HEK293 (cell line): ENCODE measurements around the gene LRRC7.

Experiments used
- CTCF ChIA-PET: fragments of 350-600 bp; formaldehyde crosslinking; extraction: SDS; loops from one replicate; lab custom pipeline; 2021; ENCODE audit warnings: antibody characterized with exemption; lab: Yijun Ruan, JAX
- POLR2A ChIA-PET: fragments of 300-600 bp; formaldehyde crosslinking; extraction: SDS; loops from one replicate; lab custom pipeline; 2020; ENCODE audit warnings: antibody characterized with exemption, inconsistent platforms; lab: Yijun Ruan, JAX
- H3K27ac ChIP-seq: fragments of 200-500 bp; sonication (Bioruptor generic); 2 replicates; pipeline ENCODE4 v1.5.1; 2014; ENCODE audit warnings: low read depth, low read length, control low read depth, inconsistent platforms; ENCODE audit errors: extremely low read depth
- H3K36me3 ChIP-seq, 2 experiments: fragments of 200-500 bp in 1 of 2; sonication (Bioruptor generic) in 1 of 2; 1 replicate in 1 of 2; 2 replicates in 1 of 2; pipeline ENCODE4 v1.5.1; 2014 to 2017; ENCODE audit warnings: inconsistent platforms in 2 of 2, low read length in 2 of 2; ENCODE audit not compliant: control insufficient read depth in 2 of 2, insufficient read depth in 1 of 2
- H3K4me1 ChIP-seq: fragments of 200-500 bp; sonication (Bioruptor generic); 2 replicates; pipeline ENCODE4 v1.5.1; 2014; ENCODE audit warnings: mild to moderate bottlenecking, low read length, inconsistent platforms; ENCODE audit not compliant: control insufficient read depth, insufficient read depth
- H3K4me3 ChIP-seq: 2 replicates; pipeline ENCODE4 v1.5.1; 2011; ENCODE audit warnings: low read depth, mild to moderate bottlenecking, control low read depth, low read length, moderate library complexity
- H3K9me3 ChIP-seq: fragments of 200-500 bp; sonication (Bioruptor generic); 2 replicates; pipeline ENCODE4 v1.5.1; 2014; ENCODE audit warnings: low read depth, low read length, inconsistent platforms; ENCODE audit not compliant: control insufficient read depth, insufficient read depth
- BCL11A ChIP-seq: fragments of 450-650 bp; formaldehyde crosslinking; IDR thresholded peaks from 2 replicates; pipeline ENCODE4 v1.5.1; 2016; ENCODE audit warnings: low read depth, missing biosample characterization, missing genetic modification characterization
- GLI2 ChIP-seq: fragments of 450-650 bp; formaldehyde crosslinking; IDR thresholded peaks from 2 replicates; pipeline ENCODE4; 2017; ENCODE audit warnings: missing biosample characterization, missing genetic modification characterization, low read depth, borderline replicate concordance
- GLIS2 ChIP-seq: fragments of 450-650 bp; formaldehyde crosslinking; IDR thresholded peaks from 2 replicates; pipeline ENCODE4 v1.5.1; 2016; ENCODE audit warnings: missing biosample characterization, missing genetic modification characterization
- HOXC10 ChIP-seq: sonication (generic); formaldehyde crosslinking; IDR thresholded peaks from 2 replicates; pipeline ENCODE4 v1.8.1; 2023; ENCODE audit warnings: mild to moderate bottlenecking, missing genetic modification reagents
- PATZ1 ChIP-seq: fragments of 450-650 bp; formaldehyde crosslinking; IDR thresholded peaks from 2 replicates; pipeline ENCODE4 v1.5.1; 2016; ENCODE audit warnings: missing biosample characterization, missing genetic modification characterization
- ZBTB17 ChIP-seq: fragments of 450-650 bp; formaldehyde crosslinking; IDR thresholded peaks from 2 replicates; pipeline ENCODE4 v1.5.1; 2016; ENCODE audit warnings: missing biosample characterization, missing genetic modification characterization
- ZFP69B ChIP-seq: fragments of 450-650 bp; formaldehyde crosslinking; IDR thresholded peaks from 2 replicates; pipeline ENCODE4 v1.5.1; 2016; ENCODE audit warnings: missing biosample characterization, missing genetic modification characterization
- ZNF140 ChIP-seq: fragments of 450-650 bp; formaldehyde crosslinking; IDR thresholded peaks from 2 replicates; pipeline ENCODE4 v1.5.1; 2016; ENCODE audit warnings: missing biosample characterization, missing genetic modification characterization
- ZNF223 ChIP-seq: fragments of 450-650 bp; formaldehyde crosslinking; IDR thresholded peaks from 2 replicates; pipeline ENCODE4 v1.5.1; 2016; ENCODE audit warnings: missing biosample characterization, missing genetic modification characterization
- ZNF350 ChIP-seq: fragments of 450-650 bp; formaldehyde crosslinking; IDR thresholded peaks from 2 replicates; pipeline ENCODE4 v1.5.0; 2017; ENCODE audit warnings: missing biosample characterization, mild to moderate bottlenecking, missing genetic modification characterization
- ZNF362 ChIP-seq: fragments of 450-650 bp; formaldehyde crosslinking; IDR thresholded peaks from 2 replicates; pipeline ENCODE4 v1.5.1; 2016; ENCODE audit warnings: missing biosample characterization, missing genetic modification characterization
- ZNF549 ChIP-seq: fragments of 450-650 bp; IDR thresholded peaks from 2 replicates; pipeline ENCODE4 v1.5.1; 2018; ENCODE audit warnings: missing biosample characterization, missing genetic modification characterization, mild to moderate bottlenecking, inconsistent platforms, moderate library complexity
- ZNF558 ChIP-seq: fragments of 450-650 bp; formaldehyde crosslinking; IDR thresholded peaks from 2 replicates; pipeline ENCODE4 v1.5.1; 2016; ENCODE audit warnings: missing biosample characterization, missing genetic modification characterization
- ZNF596 ChIP-seq: fragments of 450-650 bp; IDR thresholded peaks from 2 replicates; pipeline ENCODE4 v1.5.0; 2018; ENCODE audit warnings: missing biosample characterization, mild to moderate bottlenecking, missing genetic modification characterization, moderate library complexity
- ZNF610 ChIP-seq: fragments of 450-650 bp; formaldehyde crosslinking; IDR thresholded peaks from 2 replicates; pipeline ENCODE4 v1.5.1; 2016; ENCODE audit warnings: missing biosample characterization, missing genetic modification characterization, borderline replicate concordance
- ZNF645 ChIP-seq: fragments of 450-650 bp; formaldehyde crosslinking; IDR thresholded peaks from 2 replicates; pipeline ENCODE4; 2016; ENCODE audit warnings: missing biosample characterization, missing genetic modification characterization
- ZNF677 ChIP-seq: fragments of 450-650 bp; IDR thresholded peaks from 2 replicates; pipeline ENCODE4 v1.5.0; 2018; ENCODE audit warnings: missing biosample characterization, mild to moderate bottlenecking, missing genetic modification characterization, moderate library complexity
- ZXDB ChIP-seq: fragments of 450-650 bp; formaldehyde crosslinking; IDR thresholded peaks from 2 replicates; pipeline ENCODE4 v1.5.1; 2016; ENCODE audit warnings: missing biosample characterization, missing genetic modification characterization
- TF ChIP-seq, protein P1 (sequence below): fragments of 450-650 bp; formaldehyde crosslinking; IDR thresholded peaks from 2 replicates; pipeline ENCODE4 v1.5.1; 2016; ENCODE audit warnings: missing biosample characterization, missing genetic modification characterization
- TF ChIP-seq, protein P2 (sequence below): fragments of 450-650 bp; formaldehyde crosslinking; IDR thresholded peaks from 2 replicates; pipeline ENCODE4 v1.5.1; 2016; ENCODE audit warnings: missing biosample characterization, missing genetic modification characterization, borderline replicate concordance

Gene LRRC7

DNA sequence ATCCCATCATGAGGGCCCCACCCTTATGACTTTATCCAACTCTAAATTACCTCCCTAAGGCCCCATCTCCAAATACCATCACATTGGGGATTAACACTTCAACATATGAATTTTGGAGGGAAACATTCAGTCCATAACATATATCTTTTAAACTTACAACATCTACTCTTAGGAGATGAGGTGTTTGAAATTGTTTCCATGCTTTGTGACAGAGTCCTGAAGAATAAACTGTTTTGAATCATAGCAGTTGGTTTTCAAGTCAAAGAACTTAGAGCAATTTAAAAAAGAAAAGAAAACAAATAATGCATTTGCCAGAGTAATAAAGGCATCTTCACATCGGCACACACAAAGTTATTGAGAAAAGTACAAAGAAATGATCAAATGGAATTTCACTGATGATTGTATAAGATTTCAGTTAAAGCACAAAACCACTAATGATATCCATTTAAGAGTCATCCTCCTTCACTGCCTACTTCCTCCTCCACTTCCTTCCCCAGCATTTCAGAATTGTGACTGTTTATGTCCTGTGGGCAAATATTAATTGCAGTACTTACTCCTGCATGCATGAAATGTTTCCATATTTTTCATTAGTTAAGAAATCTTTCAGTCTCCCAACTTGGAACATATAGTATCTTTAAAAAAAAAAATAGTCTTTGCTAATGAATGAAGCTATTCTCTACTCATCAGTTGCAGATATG, 435.6 kb downstream of the LRRC7 start (continued):
- no peak for TF ChIP-seq ZNF645 (tag by site-specific recombination)
- TF ChIP-seq ZNF350 = no peak

- Histone ChIP-seq H3K4me3 (no peak overlapping the region), H3K9me3 (no peaks in the 10 kb centered on the region), H3K36me3 (no peaks in the 10 kb centered on the region), H3K4me1 (no peaks in the 10 kb centered on the region), H3K27ac (no peak overlapping the region)
- CTCF ChIA-PET = interaction anchor here (0.9 kb wide), 1 partner anchor 12 kb away, joined by 3 read pairs; no protein-coding TSS in a partner anchor
- TF ChIP-seq ZBTB17 (tag by site-specific recombination) = no peak
- no peak for TF ChIP-seq ZNF596 (tag by site-specific recombination)
- TF ChIP-seq ZNF223 (tag by site-specific recombination) = no peak
- no peak for TF ChIP-seq ZFP69B
- TF ChIP-seq ZNF549 (tag by site-specific recombination) = no peak
- TF ChIP-seq ZXDB = no peak
- no peak for TF ChIP-seq BCL11A (tag by site-specific recombination)
- TF ChIP-seq GLI2 (tag by site-specific recombination) = no peak
- TF ChIP-seq ZNF610 (tag by site-specific recombination) = no peak
- TF ChIP-seq ZNF140 (tag by site-specific recombination) = no peak
- no peak for TF ChIP-seq ZNF677 (tag by site-specific recombination)
- TF ChIP-seq, protein P1, sequence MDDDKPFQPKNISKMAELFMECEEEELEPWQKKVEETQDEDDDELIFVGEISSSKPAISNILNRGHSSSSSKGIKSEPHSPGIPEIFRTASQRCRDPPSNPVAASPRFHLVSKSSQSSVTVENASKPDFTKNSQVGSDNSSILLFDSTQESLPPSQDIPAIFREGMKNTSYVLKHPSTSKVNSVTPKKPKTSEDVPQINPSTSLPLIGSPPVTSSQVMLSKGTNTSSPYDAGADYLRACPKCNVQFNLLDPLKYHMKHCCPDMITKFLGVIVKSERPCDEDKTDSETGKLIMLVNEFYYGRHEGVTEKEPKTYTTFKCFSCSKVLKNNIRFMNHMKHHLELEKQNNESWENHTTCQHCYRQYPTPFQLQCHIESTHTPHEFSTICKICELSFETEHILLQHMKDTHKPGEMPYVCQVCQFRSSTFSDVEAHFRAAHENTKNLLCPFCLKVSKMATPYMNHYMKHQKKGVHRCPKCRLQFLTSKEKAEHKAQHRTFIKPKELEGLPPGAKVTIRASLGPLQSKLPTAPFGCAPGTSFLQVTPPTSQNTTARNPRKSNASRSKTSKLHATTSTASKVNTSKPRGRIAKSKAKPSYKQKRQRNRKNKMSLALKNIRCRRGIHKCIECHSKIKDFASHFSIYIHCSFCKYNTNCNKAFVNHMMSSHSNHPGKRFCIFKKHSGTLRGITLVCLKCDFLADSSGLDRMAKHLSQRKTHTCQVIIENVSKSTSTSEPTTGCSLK (tag by site-specific recombination) = no peak
- POLR2A ChIA-PET = interaction anchor here (0.7 kb wide), 1 partner anchor 12 kb away, joined by 3 read pairs; no protein-coding TSS in a partner anchor
These were observed 437.8 kb downstream of the LRRC7 start for GRCh38 chr1:70005386-70006034.

DNA sequence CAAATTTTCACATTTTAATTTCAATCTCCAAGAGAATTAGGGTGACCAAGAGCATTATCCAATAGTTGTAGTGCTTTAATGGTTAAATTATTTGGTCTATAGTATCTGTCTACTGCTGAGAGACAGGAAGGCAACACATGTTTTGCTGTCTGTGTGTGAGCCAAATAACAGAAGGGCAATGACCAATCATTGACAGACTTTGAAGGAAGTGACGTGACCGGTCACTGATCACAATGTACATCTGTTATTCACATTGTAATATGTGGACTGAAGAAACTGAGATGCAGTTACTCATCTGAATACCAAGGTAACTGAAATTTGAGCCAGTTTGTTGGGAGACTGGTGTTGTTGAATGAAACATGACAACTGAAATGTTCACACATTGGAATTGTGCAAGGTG, 440.9 kb downstream of the LRRC7 start:
- Histone ChIP-seq H3K27ac (no peak overlapping the region), H3K4me3 (no peak overlapping the region), H3K9me3 (no peaks in the 10 kb centered on the region), H3K36me3 (no peaks in the 10 kb centered on the region), H3K4me1 (no peaks in the 10 kb centered on the region)
- CTCF ChIA-PET = no interaction called here
- POLR2A ChIA-PET = no interaction called here
- no peak for TF ChIP-seq ZNF558

DNA sequence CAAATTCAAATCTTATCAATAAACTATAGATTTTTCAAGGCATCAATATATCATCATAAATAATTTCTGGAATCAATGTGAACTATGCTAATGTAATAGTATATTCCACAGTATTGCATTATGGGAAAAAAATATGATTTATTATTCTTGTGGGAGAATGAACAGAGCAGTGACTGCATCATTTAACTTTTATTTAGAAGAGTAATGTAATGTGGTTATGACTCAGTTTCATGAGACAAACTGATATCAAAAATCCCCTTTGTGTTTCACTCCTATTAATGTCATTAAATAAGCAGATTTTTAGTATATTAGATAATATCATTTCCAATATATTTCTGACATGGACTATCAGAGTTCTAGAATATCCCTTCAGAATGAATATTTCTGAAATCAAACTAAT, 450.0 kb downstream of the LRRC7 start:
- POLR2A ChIA-PET = no interaction called here
- H3K9me3 ChIP-seq = no peaks in the 10 kb centered on the region
- TF ChIP-seq GLIS2 (tag by site-specific recombination) (no peak), HOXC10 (CRISPR knock-in tag) (no peak), PATZ1 (tag by site-specific recombination) (no peak), ZNF610 (tag by site-specific recombination) (no peak), ZNF362 (tag by site-specific recombination) (no peak), ZXDB (no peak)
- TF ChIP-seq, protein P2, sequence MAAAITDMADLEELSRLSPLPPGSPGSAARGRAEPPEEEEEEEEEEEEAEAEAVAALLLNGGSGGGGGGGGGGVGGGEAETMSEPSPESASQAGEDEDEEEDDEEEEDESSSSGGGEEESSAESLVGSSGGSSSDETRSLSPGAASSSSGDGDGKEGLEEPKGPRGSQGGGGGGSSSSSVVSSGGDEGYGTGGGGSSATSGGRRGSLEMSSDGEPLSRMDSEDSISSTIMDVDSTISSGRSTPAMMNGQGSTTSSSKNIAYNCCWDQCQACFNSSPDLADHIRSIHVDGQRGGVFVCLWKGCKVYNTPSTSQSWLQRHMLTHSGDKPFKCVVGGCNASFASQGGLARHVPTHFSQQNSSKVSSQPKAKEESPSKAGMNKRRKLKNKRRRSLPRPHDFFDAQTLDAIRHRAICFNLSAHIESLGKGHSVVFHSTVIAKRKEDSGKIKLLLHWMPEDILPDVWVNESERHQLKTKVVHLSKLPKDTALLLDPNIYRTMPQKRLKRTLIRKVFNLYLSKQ (tag by site-specific recombination) = no peak

More for the DNA sequence above, 450.0 kb downstream of the LRRC7 start:
- Histone ChIP-seq H3K27ac (no peak overlapping the region), H3K4me1 (no peaks in the 10 kb centered on the region), H3K4me3 (no peak overlapping the region), H3K36me3 (no peaks in the 10 kb centered on the region)
- CTCF ChIA-PET = no interaction called here
